Activated CD4-positive, alpha-beta T cell treated with anti-CD3 and anti-CD28 coated beads for 4 hours (primary cell): ENCODE data around the gene DSCAML1.
"Not testable (repeated sequence)": the region's sequence is repeated elsewhere in the genome, so short reads cannot be mapped to it uniquely, and the experiment has no call there.

Experiments
- DNase-seq, 2 donors: peaks; one replicate each; pipeline ENCODE4 v3.0.0-alpha.2; 2020

The DSCAML1 gene

DNA sequence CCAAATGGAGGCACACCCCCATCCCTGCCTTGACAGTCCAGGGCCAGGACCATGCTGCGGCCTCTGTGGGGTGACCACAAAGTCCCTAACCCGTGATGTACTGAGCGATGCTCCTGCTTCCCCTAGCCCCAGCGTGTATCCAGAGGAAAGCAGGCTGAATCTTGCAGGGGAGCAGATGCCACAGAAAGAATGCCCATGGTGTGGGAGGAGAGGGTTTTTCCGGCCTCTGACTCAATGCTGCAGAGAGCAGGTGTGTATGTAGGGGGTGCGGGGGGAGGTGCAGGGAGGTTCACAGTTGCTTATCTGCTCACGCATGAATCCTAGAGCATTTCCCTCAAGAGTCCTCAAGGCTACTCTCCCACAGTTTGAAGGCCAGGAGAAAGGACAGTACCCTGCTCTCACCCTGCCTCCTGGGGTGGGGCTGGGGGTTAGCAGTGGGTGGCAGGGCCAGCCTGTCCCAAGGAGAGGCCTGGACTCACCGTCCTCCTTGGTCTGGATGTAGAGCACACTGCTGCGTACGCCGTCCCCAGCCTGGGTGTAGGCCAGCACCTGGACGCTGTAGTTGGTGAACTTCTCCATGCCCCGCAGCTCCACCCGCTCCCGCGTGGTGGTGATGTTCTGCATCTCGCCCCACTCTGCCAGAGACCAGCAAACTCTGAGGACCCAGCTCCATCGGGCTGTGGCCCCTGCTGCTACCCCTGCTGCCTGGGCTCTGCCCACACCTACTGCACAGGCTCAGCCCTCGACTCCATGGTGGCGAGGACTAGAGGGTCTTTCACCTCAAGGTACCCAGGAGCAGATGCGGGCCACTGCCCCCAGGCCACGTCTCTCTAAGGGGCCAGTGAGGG lies 338.5 kb downstream of the DSCAML1 start:
- no peak for DNase-seq

DNA sequence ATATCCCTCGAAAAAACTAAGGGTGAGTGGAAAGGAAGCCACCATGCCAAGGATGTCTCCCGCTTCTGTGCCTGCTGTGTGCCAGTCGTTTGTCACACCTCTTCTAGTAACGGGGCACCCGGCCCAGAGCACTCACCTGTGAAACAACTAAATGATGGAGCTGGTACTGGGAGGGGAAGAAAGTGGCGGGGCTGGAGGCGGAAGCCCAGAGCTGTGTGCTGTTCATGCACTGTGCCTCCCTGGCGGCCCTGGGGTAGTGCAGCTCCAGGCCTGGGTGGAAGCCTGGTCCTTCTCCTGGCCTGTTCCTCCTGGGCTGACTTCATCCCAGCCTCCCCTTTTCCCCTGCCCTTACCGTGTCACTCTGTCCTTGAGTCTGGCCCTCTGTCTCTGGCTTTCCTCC lies 339.2 kb downstream of the DSCAML1 start:
- no peak for DNase-seq

DNA sequence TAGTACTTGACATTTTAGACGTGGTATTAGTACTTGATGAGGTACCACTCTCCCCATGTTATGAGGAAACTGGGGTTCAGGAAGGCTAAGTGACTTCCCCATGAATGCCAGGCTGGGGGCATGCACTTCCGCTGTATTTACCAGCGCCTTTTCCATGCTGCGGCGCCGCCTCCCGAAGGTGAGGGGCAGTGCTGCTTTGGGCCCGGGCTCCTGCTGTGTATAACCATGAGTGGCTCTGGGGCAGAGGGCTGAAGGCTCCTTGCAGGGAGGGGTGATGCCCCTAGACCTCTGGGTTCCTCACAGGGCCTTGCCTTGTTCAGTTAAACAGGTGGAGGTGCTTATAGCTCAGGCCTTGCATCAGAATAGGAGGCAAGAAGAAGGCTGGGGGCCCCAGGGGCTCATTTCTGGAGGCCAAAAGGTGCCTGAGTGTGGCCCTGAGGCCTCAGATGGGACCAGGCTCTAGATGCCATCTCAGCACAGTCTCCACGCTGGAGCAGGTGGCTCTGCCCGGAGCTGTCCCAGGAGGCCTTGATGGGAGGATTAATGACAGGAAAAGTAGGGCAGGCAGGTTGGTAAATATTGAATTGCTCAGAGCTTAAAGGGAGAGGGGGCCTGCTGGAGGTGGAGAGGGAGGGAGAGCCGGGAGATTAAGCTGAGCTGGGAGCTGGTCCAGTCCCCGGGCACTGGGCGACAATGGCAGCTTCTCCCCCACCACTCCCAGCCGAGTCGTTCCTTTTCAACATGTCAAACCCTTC lies 339.8 kb downstream of the DSCAML1 start:
- DNase-seq = no peak

DNA sequence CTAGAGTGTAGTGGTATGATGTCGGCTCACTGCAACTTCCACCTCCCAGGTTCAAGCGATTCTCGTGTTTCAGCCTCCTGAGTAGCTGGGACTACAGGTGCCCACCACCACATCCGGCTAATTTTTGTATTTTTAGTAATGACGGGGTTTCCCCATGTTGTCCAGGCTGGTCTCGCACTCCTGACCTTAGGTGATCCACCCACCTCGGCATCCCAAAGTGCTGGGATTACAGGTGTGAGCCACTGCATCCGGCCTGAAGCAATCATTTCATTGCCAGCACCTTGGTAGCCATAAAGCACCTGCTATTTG lies 340.3 kb downstream of the DSCAML1 start:
- not testable (repeated sequence) for DNase-seq

DNA sequence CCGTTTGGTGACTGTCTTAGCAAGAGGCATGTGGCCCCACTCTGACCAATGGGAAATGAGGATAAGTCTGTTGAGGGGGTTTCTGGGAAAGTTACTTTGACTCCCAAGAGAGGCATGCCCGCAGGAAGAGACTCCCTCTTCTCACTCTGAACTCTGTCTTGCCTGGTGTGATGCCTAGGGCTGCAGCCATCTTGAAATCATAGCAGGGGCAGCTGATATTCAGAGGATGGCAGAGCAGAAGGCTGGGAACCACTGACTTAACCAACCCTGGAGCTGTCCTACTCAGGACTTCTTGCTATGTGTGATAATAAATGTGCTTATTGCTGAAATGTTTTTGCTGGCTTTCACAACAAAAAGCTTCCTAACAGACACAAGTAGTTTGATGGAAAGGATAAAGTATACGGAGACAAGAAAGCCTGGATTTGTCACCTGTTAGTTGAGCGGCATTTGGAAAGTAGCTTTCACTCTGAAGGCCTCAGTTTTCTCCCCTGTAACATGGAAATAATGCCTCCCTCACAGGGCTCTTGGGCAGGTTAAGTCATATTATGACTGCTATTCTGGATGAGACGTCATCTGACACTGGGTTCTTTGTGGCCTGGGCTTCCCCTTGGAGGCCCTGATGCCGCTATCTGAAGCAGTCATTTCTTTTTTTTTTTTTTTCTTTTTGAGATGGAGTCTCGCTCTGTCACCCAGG lies 340.8 kb downstream of the DSCAML1 start:
- no peak for DNase-seq

DNA sequence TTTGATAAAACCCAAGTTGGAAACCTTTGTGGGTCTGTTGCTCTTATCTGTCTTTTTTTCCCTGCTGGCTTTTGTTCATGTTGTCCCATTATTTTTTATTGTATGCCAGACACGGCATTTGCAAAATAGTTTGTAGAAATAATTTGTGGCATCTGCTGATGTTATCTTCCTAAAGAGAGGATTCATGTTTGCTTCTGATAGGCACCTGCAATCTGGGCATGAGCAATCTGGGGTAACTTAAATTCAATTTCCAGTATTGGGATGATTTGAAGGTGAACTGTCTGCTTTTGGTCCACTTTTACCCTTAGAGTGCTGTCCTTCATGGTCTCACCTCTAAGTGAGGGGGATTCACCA lies 342.5 kb downstream of the DSCAML1 start:
- DNase-seq = no peak

DNA sequence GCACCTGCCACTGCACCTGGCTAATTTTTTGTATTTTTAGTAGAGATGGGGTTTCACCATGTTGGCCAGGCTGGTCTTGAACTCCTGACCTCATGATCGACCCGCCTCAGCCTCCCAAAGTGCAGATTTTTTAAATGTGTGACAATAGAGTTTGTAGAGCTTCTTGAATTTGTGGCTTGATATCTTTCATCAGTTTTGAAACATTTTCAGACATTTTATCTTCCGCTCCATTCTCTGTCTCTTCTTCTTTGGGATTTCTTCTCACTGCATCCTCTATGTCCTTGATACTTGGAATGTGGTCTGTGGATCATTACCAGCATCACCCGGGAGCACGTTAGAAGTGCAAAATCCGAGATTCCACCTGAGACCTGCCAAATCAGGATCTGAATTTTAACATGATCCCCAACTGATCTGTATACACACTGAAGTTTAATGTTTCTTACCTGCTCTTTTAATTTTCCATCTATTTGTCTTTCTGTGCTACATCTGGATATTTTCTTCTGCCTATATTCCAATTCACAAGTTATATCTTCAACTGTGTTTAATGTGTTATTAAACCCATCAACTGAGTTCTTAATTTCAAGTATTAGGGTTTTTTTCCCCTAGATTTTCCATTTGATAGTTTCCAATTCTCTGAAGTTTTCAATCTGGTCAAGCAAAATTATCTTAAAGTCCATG lies 343.0 kb downstream of the DSCAML1 start:
- no peak for DNase-seq

DNA sequence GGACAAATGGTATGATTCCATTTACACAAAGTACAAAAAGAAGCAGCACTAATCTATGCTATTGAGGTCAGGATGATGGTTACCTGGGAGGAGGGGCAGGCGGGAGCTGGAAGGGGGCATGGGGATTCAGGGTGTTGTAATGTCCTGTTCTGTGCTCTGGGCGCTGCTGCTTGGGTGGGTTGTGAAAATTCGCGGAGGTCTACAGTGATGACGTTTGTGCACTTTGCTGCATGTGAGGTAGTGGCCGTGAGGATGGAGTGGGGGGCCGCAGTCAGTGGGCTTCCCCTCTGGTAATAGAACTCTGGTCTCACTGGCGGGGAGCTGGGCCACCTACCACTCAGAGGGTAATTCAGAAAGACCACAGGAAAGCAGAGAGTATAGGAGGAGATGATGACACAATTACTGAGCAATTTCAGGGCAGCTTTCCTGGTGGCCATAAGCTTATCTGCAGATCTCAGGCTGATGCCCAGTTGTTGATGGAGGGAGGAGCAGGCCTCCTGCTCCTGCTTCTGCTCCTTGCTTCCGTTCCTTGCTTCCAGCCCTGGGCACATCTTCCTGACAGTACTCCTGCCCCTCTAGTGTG lies 347.8 kb downstream of the DSCAML1 start:
- DNase-seq = no peak

DNA sequence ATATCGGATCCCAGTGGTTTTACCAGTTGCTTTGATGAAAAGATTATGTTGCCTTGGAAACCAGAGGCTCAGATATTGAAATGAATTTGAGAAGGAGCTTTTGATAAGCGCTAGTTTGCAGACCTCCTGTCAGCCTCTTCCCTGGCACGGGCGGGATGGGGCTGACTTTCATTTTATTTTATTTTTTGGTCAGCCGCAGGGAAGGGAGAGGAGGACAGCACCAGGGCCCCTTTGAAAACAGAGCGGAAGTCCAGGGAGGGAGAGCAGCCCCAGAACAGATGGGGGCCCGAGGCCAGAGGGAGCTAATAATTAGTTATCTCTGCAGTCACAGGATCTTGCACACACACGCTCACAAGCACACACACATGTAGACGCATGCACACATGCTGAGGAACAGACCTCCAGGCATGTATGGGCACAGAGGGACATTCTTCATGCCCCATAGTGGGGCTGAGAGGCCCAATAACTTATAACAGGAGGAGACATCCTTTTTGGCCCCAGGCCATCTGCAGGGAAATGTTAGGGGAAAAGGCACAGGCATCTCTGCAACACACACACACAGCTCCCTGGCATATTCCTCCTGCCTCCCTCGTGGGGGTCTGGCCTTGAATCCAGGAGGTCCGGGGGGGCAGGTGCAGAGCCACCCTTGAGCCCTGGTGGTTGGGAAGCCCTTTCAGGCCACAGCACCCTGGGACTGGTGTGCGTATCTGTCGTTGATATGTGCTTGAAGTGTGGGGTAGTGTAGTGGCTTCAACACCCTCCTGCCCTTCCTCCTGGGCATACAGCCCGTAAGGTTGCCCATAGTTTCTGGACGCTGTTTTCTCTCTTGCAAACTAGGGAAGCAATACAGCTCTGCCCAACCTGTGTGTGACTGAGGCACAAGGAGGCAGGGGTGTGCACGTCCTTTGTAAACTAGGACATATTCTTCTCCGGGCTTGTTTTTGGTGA lies 352.0 kb downstream of the DSCAML1 start:
- no peak for DNase-seq

DNA sequence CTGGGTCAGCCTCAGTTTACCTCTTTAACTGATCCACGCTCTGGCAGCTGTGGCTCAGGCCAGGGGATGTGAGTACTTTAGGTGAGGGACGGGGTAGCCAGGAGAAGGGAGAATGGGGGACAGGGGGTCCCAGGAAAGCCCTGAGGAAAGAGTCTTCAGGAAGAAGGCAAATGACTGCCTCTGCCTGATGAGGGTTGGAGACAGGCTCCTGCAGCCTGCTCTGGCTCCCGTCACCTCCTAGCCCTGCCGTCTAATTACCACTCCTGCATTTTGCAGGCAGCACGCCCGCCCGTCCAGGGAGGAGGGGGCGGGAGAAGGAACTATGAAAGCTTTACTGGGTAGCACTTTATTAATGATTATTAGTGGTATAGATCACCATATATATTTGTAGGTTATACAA lies 352.8 kb downstream of the DSCAML1 start:
- DNase-seq = no peak

DNA sequence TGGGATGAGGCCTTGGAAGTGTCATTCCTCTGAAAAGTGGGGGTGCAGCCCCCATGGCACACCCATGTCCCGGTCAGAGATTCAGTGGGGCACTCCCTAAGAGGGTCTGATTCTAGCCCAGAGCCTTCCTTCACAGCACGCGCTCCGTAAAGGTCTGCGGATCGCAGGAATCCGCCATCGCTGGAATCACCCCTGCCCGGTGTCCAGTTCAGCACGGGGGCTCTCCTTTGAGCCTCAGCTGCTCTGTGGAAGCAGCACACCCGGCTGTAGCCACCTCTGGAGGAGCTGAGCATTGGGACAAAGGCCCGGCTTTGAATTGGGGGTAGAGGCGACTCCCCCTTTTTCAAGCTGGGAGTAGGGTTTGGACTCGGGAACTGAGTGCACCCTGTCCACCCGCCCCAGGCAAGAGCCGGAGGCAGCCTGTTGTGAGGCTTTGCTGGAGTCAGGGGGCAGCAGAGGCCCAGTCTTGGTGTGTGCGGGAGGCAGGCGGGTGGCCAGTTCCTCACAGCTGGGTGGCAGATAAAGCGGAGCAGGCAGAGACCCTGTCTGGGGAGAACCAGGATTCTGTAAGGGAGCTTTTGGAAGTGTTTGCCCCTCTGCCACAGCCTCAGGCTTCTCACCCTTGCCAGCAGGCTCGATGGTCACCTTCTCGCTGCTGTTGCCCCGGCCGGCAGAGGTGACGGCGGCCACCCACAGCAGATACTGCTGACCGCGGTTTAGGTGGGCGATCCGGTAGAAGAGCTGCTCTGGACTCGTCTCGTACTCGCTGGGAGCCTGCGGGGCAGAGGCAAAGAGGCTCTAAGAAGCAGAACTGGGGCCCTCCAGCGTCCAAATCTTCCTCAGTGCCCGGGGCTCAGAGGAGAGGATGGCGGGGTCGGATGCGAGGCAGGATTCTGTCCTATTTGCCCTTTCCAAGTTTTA lies 353.5 kb downstream of the DSCAML1 start:
- no peak for DNase-seq

DNA sequence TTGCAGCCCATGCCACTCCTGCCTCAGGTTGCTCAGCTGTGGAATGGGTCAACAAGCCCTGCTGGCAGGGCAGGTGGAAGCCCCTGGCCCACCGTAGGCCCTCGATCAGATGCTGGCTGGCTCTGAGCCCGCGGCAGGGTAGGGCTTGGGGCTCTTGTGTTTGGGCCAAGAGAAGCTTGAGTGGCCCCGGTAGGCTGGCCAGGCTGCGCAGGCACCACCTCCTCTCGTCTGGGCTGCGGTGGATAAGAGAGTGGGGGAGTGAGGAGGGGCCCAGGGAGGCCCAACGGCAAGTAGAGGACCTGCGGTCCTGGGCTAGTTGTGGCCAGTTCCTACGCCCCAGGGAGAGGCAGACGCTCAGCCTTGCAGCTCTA lies 354.2 kb downstream of the DSCAML1 start:
- DNase-seq = no peak

DNA sequence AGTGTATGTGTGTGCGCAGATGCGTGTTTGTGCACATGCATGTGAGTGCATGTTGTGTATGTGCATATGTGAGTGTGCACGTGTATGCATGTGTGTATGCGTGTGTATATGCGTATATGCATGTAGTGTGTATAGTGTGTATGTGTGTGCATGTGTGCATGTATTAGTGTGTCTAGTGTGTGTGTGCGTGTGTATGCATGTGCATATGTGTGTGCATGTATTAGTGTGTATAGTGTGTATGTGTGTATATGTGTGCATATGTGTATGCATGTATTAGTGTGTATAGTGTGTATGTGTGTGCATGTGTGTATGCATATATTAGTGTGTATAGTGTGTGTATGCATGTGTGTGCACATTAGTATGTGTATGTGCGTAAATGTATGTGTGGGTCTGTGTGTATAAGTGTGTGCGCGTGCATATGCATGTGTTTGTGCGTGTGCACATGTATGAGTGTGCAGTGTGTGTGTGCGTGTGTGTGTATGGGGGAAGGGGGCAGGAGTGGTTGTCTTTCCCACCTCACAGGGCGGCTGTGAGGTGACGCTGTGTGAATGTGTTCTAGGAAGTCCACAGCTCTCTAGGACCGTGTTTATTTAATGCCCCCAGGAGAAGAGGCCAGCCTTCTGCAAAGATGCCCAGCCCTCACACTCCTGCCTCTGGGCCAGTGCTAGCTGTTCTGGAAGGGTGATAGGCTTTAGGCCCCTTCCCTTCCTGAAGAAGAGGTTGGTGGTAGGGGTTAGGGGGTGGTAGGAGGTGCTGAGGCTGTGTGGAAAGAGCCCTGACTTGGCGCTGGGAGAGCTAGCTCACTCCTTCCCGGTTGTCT lies 354.8 kb downstream of the DSCAML1 start:
- DNase-seq = no peak

DNA sequence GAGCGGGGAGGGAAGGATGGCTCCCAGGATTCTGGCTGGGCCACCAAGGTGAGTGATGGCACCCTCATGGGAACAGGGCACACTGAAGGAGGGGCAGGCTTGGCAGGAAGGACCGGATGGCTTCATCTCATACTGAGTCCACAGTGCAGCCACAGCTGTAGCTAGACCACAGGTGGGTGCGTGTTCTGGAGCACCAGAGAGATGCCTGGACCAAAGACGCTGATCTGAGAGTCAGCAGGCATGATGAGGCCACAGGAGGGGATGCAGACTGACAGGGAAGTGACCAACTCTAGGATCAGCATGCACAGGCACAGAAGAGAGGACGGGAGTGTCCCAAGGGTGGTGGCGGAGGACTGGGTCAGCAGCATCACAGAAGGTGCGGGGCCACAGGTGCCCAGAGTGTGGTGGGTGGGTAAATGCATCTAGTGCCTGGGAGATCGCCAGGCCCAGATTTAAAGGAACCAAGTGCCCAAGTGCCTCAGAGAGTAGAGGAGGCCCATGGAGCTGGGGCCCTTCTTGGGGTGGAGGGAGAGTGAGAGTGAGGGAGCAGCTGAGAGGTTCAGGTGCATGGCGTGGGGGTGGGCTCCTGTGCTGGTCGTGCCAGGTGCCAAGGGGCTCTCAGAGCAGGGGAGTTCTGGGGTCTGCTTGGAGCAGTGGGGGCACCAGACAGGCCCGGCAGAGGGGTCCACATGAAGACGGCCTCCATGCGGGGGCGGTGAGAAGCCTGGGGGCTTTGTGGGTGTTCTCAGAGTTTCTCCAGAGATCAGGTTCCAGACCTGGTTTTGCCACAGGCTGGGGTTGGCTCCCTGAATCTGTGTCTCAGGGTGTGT lies 355.7 kb downstream of the DSCAML1 start:
- DNase-seq = no peak

DNA sequence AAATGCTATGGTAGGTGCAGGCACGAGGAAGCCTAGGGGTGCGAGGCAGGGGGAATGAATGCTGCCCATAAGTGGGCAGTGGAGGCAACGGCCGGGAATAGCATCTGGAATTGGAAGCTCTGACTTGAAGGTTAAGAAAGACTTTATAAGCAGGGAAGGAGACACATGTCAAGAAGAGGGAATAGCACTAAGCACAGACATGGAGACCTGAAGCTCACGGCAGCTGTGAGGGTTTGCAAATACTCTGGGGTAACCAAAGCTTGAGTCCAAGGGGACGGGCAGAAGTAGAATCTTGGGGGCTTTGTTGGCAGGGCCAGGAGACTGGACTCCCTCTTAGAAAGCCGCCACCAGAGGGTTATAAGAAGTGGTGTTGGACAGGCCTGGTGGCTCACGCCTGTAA lies 356.8 kb downstream of the DSCAML1 start:
- DNase-seq = no peak

DNA sequence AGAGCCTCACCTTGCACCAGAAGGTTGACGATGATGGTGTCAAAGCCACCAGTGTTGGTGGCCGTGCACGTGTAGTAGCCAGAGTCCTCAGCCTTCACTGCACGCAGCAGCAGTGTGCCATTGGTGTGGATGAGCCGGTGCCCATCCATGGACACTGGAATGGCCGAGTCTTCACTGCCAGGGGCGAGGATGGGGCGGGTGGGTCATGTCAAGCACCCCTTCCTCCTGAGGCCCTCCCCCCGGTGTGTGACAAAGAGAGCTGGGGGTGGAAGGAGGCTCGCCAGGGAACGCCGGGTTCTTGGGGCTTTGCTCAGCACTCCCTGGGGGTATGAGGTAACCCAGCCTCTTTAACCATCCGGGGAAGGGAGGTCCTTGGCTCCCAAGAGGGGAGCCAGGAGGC lies 357.8 kb downstream of the DSCAML1 start:
- no peak for DNase-seq

DNA sequence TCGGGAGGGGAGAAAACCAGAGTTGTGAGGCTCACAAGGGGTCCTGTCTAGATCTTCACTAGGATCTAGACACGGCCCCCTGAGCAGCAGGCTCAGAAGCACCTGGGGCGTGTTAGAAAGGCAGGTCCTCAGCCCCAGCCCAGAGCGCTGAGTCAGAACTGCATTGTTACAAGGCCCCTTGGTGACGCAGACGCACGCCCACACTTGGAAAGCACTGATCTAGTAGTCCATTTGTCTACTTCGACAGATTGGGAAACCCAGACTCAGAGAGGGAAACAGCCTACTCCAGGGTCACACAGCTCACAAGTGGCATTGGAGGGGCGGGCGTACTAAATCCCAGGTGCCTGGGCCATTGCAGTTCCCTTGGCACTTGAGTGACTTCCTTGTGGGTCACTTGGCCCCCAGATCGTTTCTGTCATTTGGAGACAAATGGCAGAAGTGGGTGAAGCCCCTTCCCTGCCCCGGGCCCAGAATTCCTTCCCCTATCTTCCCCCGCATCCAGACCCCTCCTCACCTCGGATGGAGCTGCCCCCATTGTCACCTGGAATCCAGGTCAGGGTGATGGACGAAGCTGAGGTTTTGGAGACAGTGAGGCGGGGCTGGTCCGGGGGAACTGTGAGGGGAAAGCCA lies 358.5 kb downstream of the DSCAML1 start:
- no peak for DNase-seq

DNA sequence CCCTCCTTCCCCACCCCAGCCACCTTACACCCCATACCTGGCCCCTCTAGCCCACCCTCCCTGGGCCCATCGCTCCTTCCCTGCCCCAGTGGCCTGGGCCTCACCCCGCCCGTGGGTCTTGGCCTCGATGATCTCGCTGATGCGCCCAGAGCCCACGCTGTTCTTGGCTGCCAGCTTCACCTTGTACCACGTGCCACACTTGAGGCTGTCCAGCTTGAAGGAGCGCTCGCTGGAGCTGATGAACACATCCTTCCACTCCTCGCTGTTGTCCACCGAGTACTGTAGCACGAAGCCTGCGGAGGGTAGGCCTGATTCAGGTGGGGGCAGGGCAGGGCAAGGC lies 359.3 kb downstream of the DSCAML1 start:
- DNase-seq = no peak
